ENCODE data around the gene CDK2AP2.
"Not testable (repeated sequence)": the region's sequence is repeated elsewhere in the genome, so short reads cannot be mapped to it uniquely, and the experiment has no call there.

Gene CDK2AP2

DNA sequence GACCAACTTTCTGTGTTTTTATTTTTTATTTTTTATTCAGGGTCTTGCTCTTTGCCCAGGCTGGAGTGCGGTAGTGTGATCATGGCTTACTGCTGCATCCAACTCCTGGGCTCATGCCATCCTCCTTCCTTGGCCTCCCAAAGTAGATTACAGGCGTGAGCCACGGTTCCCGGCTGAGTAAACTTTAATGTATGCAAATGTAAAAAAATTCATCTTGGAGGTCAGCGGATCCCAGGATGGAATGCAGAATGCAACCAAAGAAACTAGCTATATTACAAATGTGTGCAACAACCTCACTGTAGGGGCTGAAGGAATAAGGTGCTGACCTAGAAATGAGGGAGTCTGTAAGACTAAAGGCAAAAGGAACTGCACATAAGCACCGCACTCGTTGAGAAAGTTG is 6.2 kb upstream of the CDK2AP2 start:
- no peaks in the 10 kb centered on the region for H3K36me3 ChIP-seq (ENCODE audit: control insufficient read depth, insufficient read depth, low read length)

GRCh38 chr11:67511558-67511957 is 3.6 kb upstream of the CDK2AP2 start:
- not testable (repeated sequence) for H3K27me3 ChIP-seq (ENCODE audit: control insufficient read depth, insufficient read depth, low read length); H3K9me3 ChIP-seq (ENCODE audit: control insufficient read depth, insufficient read depth, low read length); DNase-seq (ENCODE audit: low read depth, low spot score); H3K4me1 ChIP-seq (ENCODE audit: control insufficient read depth, insufficient read depth, low read length); H3K36me3 ChIP-seq (ENCODE audit: control insufficient read depth, insufficient read depth, low read length); H3K4me3 ChIP-seq (ENCODE audit: low read length); H3K27ac ChIP-seq (ENCODE audit: low read length)
- no CpG with 5 or more reads among the region's 4 CpGs for WGBS (ENCODE audit: insufficient coverage, insufficient read length)

More for the DNA sequence above, 6.2 kb upstream of the CDK2AP2 start:
- Histone ChIP-seq H3K27me3 (ENCODE audit: control insufficient read depth, insufficient read depth, low read length) (no peaks in the 10 kb centered on the region), H3K4me1 (ENCODE audit: control insufficient read depth, insufficient read depth, low read length) (no peaks in the 10 kb centered on the region), H3K27ac (ENCODE audit: low read length) (no peak overlapping the region), H3K9me3 (ENCODE audit: control insufficient read depth, insufficient read depth, low read length) (no peaks in the 10 kb centered on the region), H3K4me3 (ENCODE audit: low read length) (no peak overlapping the region)
- no CpG with 5 or more reads among the region's 7 CpGs for WGBS (ENCODE audit: insufficient coverage, insufficient read length)
- no peak for DNase-seq (ENCODE audit: low read depth, low spot score)

- no peaks in the 10 kb centered on the region for H3K36me3 ChIP-seq (ENCODE audit: control insufficient read depth, insufficient read depth, low read length)
- no peak overlapping the region for H3K27ac ChIP-seq (ENCODE audit: low read length)
- H3K4me1 ChIP-seq (ENCODE audit: control insufficient read depth, insufficient read depth, low read length): 0 out of 2 replicates have a peak, but pooled peaks cover 2% of the 10 kb centered on the region
- no peaks in the 10 kb centered on the region for H3K9me3 ChIP-seq (ENCODE audit: control insufficient read depth, insufficient read depth, low read length)
- H3K4me3 ChIP-seq (ENCODE audit: low read length): no peak overlapping the region
- WGBS (ENCODE audit: insufficient coverage, insufficient read length): no CpG with 5 or more reads among the region's 3 CpGs
- H3K27me3 ChIP-seq (ENCODE audit: control insufficient read depth, insufficient read depth, low read length): no peaks in the 10 kb centered on the region
- DNase-seq (ENCODE audit: low read depth, low spot score): no peak
Observed at GRCh38 chr11:67510023-67510345, 2.0 kb upstream of the CDK2AP2 start.

DNA sequence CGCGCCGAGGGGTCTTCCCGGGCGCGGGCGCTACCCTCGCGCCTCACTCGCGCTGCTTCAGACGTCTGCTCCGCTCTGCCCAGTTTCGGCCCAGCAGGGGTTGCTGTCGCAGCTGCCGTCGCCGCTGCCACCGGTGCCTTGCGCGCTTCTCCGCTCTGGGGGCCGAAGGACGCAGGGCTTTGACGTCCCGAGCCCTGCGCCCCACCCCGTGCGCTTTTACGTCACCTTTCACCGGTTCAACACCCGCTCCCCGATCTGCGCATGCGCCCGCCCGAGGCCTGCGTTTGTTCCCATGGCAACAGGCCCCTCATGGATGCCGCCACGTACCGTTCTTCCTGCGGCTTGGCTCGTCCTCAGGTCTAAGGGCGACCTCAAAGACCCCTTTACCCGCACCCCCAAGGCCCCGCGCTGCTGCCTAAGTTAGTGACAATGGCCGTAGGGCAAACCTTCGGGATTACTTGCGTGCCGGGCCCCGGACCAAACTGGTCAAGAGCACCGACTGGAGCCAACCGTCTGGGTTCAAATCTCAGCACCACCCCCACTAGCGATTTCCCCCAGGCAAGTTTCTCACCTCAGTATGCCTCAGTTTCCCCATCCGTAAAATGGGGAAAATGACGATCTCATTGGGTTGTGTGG is 642 bp upstream of the CDK2AP2 start:
- no peaks in the 10 kb centered on the region for H3K36me3 ChIP-seq (ENCODE audit: control insufficient read depth, insufficient read depth, low read length)
- no peak overlapping the region for H3K27ac ChIP-seq (ENCODE audit: low read length)
- H3K4me3 ChIP-seq (ENCODE audit: low read length): peak overlapping the region; percentile 89; the same call in 1 of the 2 replicates
- H3K27me3 ChIP-seq (ENCODE audit: control insufficient read depth, insufficient read depth, low read length): no peaks in the 10 kb centered on the region
- no CpG with 5 or more reads among the region's 57 CpGs for WGBS (ENCODE audit: insufficient coverage, insufficient read length)
- 0 out of 2 replicates have a peak, but pooled peaks cover 2% of the 10 kb centered on the region for H3K4me1 ChIP-seq (ENCODE audit: control insufficient read depth, insufficient read depth, low read length)
- peak; percentile 87 for DNase-seq (ENCODE audit: low read depth, low spot score)
- H3K9me3 ChIP-seq (ENCODE audit: control insufficient read depth, insufficient read depth, low read length): no peaks in the 10 kb centered on the region

- Histone ChIP-seq H3K36me3 (ENCODE audit: control insufficient read depth, insufficient read depth, low read length) (no peaks in the 10 kb centered on the region), H3K4me1 (ENCODE audit: control insufficient read depth, insufficient read depth, low read length) (0 out of 2 replicates have a peak, but pooled peaks cover 2% of the 10 kb centered on the region), H3K9me3 (ENCODE audit: control insufficient read depth, insufficient read depth, low read length) (no peaks in the 10 kb centered on the region), H3K27me3 (ENCODE audit: control insufficient read depth, insufficient read depth, low read length) (no peaks in the 10 kb centered on the region), H3K4me3 (ENCODE audit: low read length) (peak overlapping the region; percentile 47; the same call in 1 of the 2 replicates), H3K27ac (ENCODE audit: low read length) (no peak overlapping the region)
- no peak for DNase-seq (ENCODE audit: low read depth, low spot score)
- no CpG with 5 or more reads among the region's 33 CpGs for WGBS (ENCODE audit: insufficient coverage, insufficient read length)
Observed at GRCh38 chr11:67507242-67507863, 609 bp downstream of the CDK2AP2 start.

DNA sequence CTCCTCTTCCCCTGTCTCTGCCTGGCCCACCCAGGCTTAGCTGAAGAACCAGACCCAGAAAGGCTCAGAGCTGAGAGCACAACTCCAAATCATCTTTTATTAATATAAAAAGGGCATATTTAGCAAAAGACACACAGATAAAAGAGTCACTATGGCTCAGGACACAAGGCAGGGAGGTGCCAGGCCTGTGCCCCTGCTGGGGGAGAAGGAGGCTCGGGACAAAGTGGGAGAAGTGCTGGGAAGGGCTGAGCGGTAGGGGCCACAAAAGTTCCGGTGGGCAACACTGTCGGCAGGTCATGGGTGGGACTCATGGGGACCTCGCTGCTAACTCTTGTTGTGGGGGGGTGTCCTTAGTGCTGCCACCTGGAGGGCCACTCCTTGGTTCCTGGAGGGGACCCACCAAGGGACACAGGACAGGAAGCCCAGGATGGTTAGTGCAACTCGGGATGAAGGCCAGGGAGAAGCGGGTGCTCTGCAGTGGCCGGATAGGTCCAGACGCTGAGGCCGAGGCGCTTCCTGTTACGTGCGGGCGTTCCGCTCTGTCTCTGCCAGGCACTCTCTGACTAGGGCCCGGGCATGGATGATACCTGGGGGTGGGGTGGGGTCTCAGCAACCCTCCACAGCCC is 1.4 kb downstream of the CDK2AP2 start:
- no peak overlapping the region for H3K4me3 ChIP-seq (ENCODE audit: low read length)
- no peak overlapping the region for H3K27ac ChIP-seq (ENCODE audit: low read length)
- no peaks in the 10 kb centered on the region for H3K27me3 ChIP-seq (ENCODE audit: control insufficient read depth, insufficient read depth, low read length)
- no peaks in the 10 kb centered on the region for H3K36me3 ChIP-seq (ENCODE audit: control insufficient read depth, insufficient read depth, low read length)
- 0 out of 2 replicates have a peak, but pooled peaks cover 2% of the 10 kb centered on the region for H3K4me1 ChIP-seq (ENCODE audit: control insufficient read depth, insufficient read depth, low read length)
- no peaks in the 10 kb centered on the region for H3K9me3 ChIP-seq (ENCODE audit: control insufficient read depth, insufficient read depth, low read length)
- no CpG with 5 or more reads among the region's 16 CpGs for WGBS (ENCODE audit: insufficient coverage, insufficient read length)
- no peak for DNase-seq (ENCODE audit: low read depth, low spot score)

DNA sequence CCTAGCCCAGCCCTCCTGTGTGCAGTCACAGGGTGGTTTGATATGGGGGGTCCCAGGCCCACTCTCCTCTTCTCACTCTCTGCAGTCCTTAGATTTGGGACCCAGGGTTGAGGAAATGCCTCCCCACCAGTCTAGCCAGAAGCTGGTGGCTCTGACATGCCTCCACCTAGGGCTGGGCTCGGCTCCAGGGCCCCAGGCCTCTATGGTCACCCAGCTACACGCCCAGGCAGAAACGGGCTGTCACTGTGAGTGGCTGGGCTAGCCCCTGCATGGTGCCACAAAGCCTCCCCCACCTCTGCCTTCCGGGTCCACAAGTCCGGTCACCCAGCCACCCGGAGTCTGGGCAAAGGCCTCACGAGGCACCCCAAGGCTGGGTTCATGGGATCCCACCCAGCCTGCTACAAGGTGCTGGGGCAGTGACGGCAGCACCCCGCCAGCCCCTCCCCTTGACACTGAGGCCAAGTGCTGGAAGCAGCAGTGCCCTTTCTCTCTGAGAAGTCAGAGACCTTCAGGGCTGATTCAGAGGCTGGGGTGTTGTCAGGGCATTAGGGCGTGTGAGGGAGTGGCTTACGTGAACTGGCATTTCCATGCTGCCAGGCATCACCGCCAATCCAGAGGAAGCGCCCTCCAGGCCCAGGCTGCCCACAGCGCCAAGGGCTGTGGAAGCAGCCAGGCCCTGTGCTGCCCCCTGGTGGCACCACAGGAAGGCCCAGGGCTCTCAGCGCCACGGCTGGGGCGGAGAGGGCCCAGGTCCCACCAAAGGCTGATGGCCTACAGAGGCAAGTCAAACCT is 2.2 kb downstream of the CDK2AP2 start:
- Histone ChIP-seq H3K27ac (ENCODE audit: low read length) (no peak overlapping the region), H3K4me1 (ENCODE audit: control insufficient read depth, insufficient read depth, low read length) (0 out of 2 replicates have a peak, but pooled peaks cover 2% of the 10 kb centered on the region), H3K27me3 (ENCODE audit: control insufficient read depth, insufficient read depth, low read length) (no peaks in the 10 kb centered on the region), H3K4me3 (ENCODE audit: low read length) (no peak overlapping the region), H3K36me3 (ENCODE audit: control insufficient read depth, insufficient read depth, low read length) (no peaks in the 10 kb centered on the region), H3K9me3 (ENCODE audit: control insufficient read depth, insufficient read depth, low read length) (no peaks in the 10 kb centered on the region)
- no peak for DNase-seq (ENCODE audit: low read depth, low spot score)
- WGBS (ENCODE audit: insufficient coverage, insufficient read length): no CpG with 5 or more reads among the region's 17 CpGs

DNA sequence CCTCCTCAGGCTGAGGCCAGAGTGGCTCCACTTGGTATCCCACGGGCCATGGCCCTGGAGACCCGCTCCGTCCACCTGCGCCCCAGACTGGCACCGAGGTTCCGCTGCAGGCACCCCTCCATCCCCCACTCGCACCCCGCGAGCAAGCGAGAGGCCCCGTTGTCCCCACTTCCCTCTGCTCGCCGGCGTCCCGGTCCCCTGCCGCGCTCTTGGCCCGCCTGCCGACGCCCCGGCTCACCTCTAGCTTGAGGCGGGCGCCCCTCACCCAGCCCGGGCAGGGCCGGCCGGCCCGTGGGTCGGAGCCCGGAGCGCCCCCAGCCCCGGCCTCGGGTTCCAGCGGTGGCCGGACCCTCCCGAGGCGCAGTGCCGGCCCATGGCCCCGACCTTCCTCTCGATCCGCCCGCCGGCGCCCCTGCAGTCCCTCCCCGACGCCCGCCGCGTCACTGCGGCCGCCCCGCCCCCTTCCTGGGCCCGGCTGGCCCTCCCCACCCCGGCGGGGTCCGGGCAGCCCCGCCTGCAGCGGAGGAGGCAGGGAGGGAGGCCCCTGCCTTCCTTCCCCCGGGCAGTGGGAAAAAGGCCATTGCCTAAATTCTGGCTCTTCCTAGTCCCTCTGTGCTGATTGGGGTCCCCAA is 2.9 kb downstream of the CDK2AP2 start, which contains the start of gene PITPNM1:
Gene PITPNM1, minus strand, starts transcription at position 414 of the 632 bp plus-strand sequence. CDS start 1,183 bp downstream, outside the sequence.
- Histone ChIP-seq H3K27ac (ENCODE audit: low read length) (no peak within 1 kb of the TSS), H3K36me3 (ENCODE audit: control insufficient read depth, insufficient read depth, low read length) (no peaks in the 10 kb centered on the region; the same call in 1 of the 2 replicates), H3K27me3 (ENCODE audit: control insufficient read depth, insufficient read depth, low read length) (no peaks in the 10 kb centered on the region), H3K4me3 (ENCODE audit: low read length) (peak within 1 kb of the TSS; percentile 81), H3K9me3 (ENCODE audit: control insufficient read depth, insufficient read depth, low read length) (no peaks in the 10 kb centered on the region), H3K4me1 (ENCODE audit: control insufficient read depth, insufficient read depth, low read length) (0 out of 2 replicates have a peak, but pooled peaks cover 2% of the 10 kb centered on the region)
- no CpG with 5 or more reads among the region's 58 CpGs for WGBS (ENCODE audit: insufficient coverage, insufficient read length)
- no peak for DNase-seq (ENCODE audit: low read depth, low spot score)

- no peaks in the 10 kb centered on the region for H3K27me3 ChIP-seq (ENCODE audit: control insufficient read depth, insufficient read depth, low read length)
- peak overlapping the region; percentile 81 for H3K4me3 ChIP-seq (ENCODE audit: low read length)
- no peaks in the 10 kb centered on the region for H3K9me3 ChIP-seq (ENCODE audit: control insufficient read depth, insufficient read depth, low read length)
- 0 out of 2 replicates have a peak, but pooled peaks cover 2% of the 10 kb centered on the region for H3K4me1 ChIP-seq (ENCODE audit: control insufficient read depth, insufficient read depth, low read length)
- H3K36me3 ChIP-seq (ENCODE audit: control insufficient read depth, insufficient read depth, low read length): no peaks in the 10 kb centered on the region; the same call in 1 of the 2 replicates
- no peak overlapping the region for H3K27ac ChIP-seq (ENCODE audit: low read length)
- DNase-seq (ENCODE audit: low read depth, low spot score): no peak
- no CpG with 5 or more reads among the region's 101 CpGs for WGBS (ENCODE audit: insufficient coverage, insufficient read length)
Observed at GRCh38 chr11:67504005-67504949, 3.7 kb downstream of the CDK2AP2 start.

All from iPS DF 6.9 (cell line).